ENCODE results near the gene SLC7A5.
"Not testable (repeated sequence)": the region's sequence is repeated elsewhere in the genome, so short reads cannot be mapped to it uniquely, and the experiment has no call there.

The SLC7A5 gene

DNA sequence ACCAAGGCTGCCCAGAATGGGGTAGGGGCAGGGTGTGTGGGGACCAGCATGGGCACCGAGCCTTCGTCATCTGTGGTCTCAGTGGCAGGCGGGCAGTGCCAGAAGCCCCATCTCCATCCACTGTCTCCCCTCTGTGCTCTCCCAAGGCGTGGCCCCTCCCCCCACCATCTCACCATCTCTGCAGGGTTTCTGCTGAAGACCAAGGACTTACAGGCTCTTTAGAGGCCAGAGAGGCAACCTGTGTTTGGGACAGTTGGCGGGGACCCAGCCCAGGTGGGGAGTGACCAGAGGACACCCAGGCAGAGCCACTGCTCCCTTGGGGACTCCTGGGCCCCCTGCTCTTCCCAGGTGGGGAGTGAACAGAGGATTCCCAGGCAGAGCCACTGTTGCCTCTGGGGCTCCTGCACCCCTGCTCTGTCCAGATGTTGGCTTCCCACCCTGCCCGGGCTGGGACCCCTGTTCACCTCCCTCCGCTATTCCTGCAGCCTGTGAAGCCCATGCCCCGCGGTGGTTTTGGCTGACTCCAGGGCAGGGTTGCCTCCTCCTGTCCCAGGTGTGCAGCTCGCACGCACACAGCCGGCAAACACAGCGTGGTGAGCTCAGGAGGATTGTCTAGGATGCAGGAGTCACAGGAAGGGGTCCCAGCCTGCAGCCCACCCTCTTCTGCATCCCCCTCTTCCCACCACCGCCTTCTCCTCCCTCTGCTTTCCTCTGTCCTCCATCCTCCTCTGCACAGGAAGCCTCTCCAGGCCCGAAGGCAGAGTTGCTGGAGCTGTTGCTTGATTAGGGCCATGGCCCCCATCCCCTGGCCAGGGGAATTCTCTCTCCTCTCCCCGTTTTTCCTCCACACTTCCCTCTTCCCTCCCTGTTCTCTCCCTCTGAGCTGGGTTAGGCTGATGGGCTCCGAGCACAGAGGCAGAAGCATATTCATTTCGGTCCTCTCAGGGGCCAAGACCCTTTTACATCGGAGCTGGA is 45.0 kb downstream of the SLC7A5 start:
- no peak for TF ChIP-seq POLR2A (IDR thresholded peaks at IDR 0.05; ENCODE audit: low read depth, low read length)
- no peak for FAIRE-seq
- DNase-seq (ENCODE audit: insufficient read length, low spot score), result no peak

DNA sequence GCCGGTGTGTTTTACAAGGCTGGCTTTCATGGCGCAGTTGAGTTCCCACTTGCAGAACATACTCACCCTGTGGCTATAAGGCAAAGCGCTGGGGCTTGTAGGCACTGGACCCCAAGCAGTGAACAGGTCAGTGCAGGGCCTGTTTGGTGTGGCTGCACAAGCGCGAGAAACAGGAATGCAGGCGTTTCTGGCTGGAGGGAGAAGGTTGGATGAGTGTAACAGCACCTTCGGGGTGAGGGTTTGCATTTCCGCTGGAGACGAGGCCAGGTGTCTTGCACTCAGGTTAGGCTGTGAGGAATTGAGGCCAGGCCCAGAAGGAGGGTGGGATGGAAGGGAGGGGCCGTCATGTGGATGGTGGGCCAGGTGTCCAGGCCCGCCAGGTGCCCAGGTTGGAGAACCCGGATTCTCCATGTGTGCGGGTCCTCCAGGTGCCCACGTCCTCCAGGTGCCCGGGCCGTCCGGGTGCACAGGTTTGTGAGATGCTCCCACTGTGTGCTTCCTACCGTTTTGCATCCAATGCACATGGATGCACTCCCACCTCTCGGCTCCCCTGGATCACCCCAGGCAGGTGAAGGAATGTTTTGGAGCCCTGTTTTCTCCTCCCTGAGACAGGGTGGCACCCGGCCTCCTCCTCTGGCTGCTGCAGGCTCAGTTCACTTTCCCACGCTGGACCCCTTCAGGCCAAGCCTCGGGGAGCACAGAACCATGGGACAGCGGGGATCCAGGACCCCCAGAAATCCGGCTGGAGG is 46.0 kb downstream of the SLC7A5 start:
- DNase-seq (ENCODE audit: insufficient read length, low spot score), result no peak
- TF ChIP-seq POLR2A (IDR thresholded peaks at IDR 0.05; ENCODE audit: low read depth, low read length), result no peak
- no peak for FAIRE-seq

DNA sequence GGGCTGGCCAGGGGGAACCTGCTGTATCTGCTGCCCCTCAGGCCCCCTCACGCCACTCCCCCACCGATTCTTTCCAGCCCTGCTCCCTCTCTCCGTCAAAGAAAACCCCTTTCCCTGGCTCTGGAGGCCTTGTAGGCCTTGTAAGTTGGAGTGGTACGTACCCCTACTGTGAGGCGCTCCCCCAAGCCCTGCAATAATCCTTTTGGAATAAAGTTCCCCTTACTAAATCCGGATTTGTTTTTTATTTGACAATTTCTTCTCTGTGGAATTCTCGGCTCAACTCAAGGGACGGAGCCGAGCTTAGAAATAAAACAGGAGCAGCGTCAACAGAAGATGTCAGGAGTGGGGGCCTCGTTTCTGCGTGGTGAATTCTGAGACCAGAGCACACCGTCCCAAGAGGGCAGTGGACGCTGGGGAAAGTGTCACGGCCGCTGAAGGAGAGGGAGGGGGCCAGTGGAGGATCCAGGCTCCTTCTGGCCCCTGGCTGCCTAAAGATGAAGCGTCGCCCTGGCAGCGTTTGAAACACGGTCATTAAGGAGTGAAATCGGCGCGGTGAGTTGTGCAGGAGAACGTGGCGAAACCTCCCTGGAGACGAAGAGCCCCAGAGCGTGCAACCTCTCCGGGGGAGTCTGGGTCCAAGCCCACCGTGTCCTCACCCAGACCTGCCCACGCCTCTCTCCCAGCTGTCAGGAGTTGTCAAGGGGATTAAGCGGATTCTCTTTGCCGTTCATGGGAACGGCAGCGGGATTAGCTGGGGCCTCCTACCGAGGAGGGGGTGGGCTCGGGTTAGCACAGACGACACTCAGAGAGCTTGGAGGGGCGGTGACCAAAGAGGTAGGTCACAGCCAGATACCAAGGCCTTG is 47.0 kb downstream of the SLC7A5 start:
- DNase-seq (ENCODE audit: insufficient read length, low spot score) (no peak), FAIRE-seq (no peak)
- TF ChIP-seq POLR2A (IDR thresholded peaks at IDR 0.05; ENCODE audit: low read depth, low read length), result no peak

DNA sequence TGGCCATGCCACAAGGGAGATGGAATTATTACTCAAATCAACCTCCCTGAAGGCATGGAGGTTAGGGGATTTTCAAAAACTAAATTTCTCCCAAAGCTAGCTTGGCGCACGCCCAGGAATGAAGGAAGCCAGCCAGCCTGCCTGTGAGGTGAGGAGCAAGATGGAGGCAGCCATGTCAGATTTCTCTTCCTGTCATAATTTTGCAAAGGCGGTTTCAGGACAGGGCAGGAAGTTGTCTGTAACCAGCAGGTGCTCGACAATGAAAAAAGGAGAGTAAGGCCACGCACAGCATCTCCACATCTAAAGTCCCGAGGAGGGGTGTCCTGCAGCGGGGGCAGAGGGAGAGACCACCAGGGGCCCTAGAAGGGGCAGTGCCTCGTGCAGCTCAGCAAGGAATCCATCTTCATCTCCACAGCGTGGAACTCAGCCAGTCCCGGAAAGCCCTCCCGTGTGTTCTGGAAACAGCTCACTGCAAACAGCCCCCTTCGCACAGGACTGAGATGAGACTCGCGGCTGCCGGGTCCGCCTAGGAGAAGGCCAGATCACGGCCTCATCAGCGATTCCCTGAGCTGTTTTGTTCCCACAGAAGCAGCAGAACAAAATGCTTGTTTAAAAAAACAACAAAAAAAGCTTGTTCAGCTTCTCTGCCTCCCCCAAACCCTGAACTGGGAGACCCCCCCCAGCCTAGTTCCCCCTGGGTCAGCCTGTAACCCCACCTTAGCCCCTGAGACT is 47.8 kb downstream of the SLC7A5 start:
- DNase-seq (ENCODE audit: insufficient read length, low spot score) (no peak), FAIRE-seq (no peak)
- TF ChIP-seq POLR2A (IDR thresholded peaks at IDR 0.05; ENCODE audit: low read depth, low read length), result no peak

DNA sequence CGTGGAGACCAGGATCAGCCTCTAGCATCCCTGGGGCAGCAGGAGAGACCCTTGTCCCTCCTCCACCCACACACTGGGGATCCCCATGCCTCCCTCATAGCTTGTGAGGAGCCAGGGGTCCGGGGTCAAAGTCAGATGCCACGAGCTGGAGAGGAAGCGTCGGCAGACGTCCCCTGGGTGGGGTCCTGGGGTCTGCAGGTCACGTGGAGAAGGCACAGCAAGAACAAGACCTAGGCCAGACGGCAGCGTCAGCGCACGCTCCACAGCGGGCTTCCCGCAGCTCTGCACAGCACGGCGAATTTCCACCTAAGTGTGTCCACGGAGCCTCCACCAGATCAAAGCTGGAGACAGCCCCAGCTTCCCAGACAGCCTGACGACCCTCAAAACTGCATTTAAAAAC is 49.3 kb downstream of the SLC7A5 start:
- DNase-seq (ENCODE audit: insufficient read length, low spot score) (no peak), FAIRE-seq (no peak)
- TF ChIP-seq POLR2A (IDR thresholded peaks at IDR 0.05; ENCODE audit: low read depth, low read length), result no peak

DNA sequence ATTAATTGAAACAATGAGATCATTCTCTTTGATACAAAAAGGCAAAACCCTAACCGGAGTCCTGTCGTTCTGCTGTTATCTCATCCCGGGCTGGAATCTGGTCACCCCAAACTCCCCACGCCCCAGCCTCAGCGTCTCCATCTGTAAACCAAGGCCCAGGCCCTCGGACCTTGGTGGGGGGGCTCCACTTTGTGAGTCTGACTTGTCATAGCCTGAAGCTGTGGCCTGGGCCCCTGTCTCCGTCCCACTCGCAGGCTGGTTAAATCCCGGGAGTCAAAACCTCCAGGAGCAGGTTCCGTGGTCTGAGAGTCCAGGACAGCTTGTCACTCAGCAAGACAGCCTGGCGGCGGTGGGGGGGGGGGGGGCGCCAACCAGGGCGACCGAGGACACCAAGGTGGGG is 50.0 kb downstream of the SLC7A5 start:
- FAIRE-seq (no peak), DNase-seq (ENCODE audit: insufficient read length, low spot score) (no peak)
- TF ChIP-seq POLR2A (IDR thresholded peaks at IDR 0.05; ENCODE audit: low read depth, low read length), result no peak

DNA sequence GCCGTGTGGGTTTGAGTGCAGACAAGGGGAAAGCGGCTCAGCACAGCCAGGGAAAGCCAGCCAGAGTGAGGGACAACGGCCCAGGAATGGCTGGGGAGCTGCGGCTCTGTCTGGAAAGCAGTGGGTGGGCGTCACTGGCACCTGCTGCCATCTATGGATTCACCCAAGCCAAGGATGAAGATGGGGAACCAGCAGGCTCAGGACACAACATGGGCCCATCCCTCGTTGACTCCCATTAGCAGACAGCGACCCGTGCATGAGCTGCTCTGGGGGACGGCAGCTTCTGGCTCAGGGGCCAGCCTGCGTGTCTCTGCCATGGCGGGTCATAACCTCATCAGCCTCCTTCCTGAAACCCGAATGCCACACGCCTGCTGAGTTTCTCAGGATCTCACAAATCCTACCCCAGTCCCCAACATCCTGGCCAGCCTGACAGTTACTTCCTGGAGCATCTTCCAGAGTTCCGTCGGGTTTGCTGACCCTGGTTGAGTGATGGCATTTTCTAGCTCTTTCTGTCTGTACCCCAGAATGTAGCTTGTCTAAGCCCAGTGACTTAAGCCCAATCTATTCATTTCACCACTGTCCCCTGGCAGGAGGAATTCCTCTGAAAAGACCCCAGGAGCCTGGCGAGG is 50.7 kb downstream of the SLC7A5 start:
- DNase-seq (ENCODE audit: insufficient read length, low spot score) (no peak), FAIRE-seq (no peak)
- TF ChIP-seq POLR2A (IDR thresholded peaks at IDR 0.05; ENCODE audit: low read depth, low read length), result no peak

DNA sequence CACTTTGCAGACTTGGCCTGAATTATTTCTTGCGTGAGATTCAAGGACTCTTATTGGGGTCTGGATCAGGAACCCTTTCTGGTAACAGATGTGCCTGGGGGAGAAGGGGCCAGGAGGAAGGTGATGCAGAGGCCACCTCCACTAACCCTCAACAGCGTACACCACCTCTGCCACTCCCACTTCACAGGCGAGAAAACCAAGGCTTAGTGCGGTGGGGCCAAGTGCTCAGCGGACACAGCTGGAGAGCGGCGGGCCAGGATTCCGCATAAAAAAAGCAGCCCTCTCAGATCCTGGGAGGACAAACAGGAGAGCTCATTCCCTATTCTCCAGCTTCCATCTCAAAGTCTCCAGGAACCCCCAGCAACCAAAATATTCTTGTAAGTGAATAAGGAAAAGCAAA is 51.4 kb downstream of the SLC7A5 start:
- DNase-seq (ENCODE audit: insufficient read length, low spot score), result no peak
- FAIRE-seq, result no peak
- TF ChIP-seq POLR2A (IDR thresholded peaks at IDR 0.05; ENCODE audit: low read depth, low read length), result no peak

DNA sequence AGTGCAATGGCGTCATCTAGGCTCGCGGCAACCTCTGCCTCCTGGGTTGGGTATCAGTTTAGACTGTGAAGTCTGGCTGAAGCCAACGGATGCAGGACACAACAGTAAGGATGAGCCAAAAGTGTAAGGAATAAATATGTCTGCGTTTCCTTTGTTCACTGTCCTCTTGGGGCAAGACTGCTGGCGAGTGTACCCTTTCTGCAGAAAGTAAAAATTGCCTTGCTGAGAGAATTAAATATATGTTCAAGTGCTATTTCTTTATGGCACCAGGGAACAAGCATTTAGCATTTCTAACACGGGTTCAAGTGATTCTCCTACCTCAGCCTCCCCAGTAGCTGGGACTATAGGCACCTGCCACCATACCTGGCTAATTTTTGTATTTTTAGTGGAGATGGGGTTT is 51.9 kb downstream of the SLC7A5 start:
- not testable (repeated sequence) for FAIRE-seq; DNase-seq (ENCODE audit: insufficient read length, low spot score)

DNA sequence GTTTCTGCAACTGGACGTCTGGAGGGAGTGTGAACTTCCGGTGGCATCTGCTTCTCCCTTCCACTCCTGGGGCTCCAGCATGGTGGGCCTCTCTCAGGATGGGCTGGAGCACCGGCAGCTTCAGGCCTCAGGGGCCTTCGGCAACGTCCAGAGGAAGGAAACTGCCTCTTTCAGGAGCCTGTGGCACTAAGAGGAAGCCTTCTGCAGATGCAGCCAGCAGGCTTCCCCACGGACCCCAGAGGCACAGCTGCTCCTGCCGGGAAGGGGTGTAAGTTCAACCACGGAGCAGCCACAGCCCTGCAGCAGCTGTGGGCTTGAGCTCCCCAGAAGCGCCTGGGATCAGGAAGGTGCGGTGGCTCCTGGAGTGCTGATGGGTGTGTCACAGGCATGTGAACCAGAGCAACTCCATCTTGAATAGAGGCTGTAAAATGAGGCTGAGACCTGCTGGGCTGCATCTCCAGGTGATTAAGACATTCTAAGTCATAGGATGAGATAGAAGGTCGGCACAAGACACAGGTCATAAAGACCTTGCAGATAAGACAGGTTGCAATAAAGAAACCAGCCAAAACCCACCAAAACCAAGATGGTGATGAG is 52.7 kb downstream of the SLC7A5 start:
- TF ChIP-seq POLR2A (IDR thresholded peaks at IDR 0.05; ENCODE audit: low read depth, low read length), result no peak
- DNase-seq (ENCODE audit: insufficient read length, low spot score), result no peak
- FAIRE-seq, result no peak

DNA sequence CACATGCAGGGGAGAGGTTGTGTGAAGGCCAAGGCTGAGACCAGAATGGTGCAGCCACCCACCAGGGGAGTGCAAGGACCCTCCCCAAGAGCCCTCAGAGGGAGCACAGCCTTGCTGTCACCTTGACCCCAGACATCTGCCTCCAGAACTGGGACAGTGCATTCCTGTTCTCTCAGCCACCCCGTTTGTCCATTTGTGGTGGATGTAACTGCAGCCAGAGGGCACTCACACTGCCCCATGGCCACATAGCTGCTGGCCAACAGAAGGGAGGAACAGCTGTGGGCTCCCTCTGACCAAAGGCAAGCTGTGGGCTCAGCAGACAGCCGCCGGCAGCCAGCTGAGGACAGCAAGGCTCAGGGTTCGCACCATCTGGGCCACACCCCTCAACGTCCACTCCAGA is 53.7 kb downstream of the SLC7A5 start:
- TF ChIP-seq POLR2A (IDR thresholded peaks at IDR 0.05; ENCODE audit: low read depth, low read length), result no peak
- FAIRE-seq (no peak), DNase-seq (ENCODE audit: insufficient read length, low spot score) (no peak)

DNA sequence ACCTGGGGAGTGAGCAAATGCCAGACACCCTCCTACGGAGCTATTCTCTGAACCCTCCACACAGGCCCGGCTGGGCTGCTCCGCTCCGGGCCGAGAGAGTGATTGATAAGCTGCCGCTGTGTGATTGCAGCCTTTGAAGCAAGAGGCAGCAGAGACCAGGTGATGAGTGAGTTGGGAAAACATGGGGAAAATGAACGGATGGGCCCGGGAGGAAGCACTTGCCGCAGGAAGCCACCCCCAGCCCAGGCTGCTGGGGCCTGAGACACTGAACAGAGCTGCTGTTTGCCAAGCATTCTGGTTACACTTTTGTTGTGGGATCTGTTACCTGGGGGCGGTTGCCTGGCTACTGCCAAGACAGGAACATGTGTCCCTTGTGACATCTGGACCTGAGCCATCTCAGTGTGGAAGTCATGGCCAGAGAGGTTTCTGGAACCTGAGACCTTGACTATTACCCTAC is 57.1 kb downstream of the SLC7A5 start:
- no peak for FAIRE-seq
- DNase-seq (ENCODE audit: insufficient read length, low spot score), result no peak
- TF ChIP-seq POLR2A (IDR thresholded peaks at IDR 0.05; ENCODE audit: low read depth, low read length), result no peak

DNA sequence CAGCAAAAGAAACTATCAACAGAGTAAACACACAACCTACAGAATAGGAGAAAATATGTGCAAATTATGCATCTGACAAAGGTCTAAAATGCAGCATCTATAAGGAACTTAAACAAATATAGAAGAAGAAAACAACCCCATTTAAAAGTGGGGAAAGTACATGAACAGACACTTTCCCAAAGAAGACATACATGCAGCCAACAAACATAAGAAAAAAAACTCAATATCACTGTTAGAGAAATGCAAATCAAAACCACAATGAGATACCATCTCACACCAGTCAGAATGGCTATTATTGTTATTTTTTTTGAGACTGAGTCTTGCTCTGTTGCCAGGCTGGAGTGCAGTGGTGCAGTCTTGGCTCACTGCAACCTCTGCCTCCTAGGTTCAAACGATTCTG is 57.9 kb downstream of the SLC7A5 start:
- not testable (repeated sequence) for FAIRE-seq; DNase-seq (ENCODE audit: insufficient read length, low spot score)

Data from H54 (cell line).